ENCODE data around the gene SLITRK3.

GRCh38 chr3:165170236-165170635, 25.9 kb downstream of the SLITRK3 start:
- no peak for TF ChIP-seq CTCF (IDR thresholded peaks at IDR 0.05)
- no peak for TF ChIP-seq ZFX (IDR thresholded peaks at IDR 0.05; ENCODE audit: borderline replicate concordance)

All from 22Rv1 (cell line).